ENCODE results near the gene UGT2A3. TPM values are rescaled to one million over a fixed set of nuclear protein-coding genes. Genes with fewer than 3 reads are reported as not detected.
"Not testable (repeated sequence)": the region's sequence is repeated elsewhere in the genome, so short reads cannot be mapped to it uniquely, and the experiment has no call there.

Gene UGT2A3
- total RNA-seq, 2 experiments from 2014 or later = not detected

DNA sequence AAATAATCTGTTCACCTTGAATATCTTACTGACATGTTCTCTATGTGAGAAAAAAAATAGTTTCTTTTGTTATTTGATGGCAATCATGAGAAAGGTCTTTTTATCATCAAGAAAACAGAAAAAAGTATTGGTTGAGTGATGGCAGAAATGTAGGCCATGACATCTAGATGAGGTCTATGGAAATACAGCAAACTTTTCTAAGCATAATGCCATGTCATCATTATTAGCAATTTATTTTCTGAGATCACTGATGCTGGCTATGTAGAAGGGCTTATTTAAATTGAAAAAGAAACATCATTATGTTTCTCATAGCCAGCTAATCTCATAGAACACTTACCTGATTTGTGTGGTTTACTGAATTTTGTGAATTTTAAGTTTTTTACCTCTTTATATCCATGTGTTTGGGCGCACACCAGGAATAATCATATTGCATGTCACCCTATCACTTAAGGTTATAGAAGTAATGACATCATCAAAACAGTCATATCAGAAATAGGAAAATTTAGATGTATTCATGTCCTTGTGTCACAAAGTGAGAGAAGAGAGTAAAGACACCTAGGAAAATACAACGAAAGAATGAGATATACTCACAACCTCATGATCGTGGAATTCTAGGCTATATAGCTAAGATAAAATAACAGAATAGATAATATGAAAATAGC, 22.4 kb downstream of the UGT2A3 start:
- Histone ChIP-seq H3K4me3 (ENCODE audit: low read depth, low read length, poor library complexity, severe bottlenecking) (no peak overlapping the region), H3K79me2 (ENCODE audit: insufficient read depth, low read depth, low read length) (no peaks in the 10 kb centered on the region), H4K20me1 (ENCODE audit: insufficient read depth, low read length) (no peaks in the 10 kb centered on the region), H3K9me3 (ENCODE audit: low read length) (no peaks in the 10 kb centered on the region), H3K4me2 (ENCODE audit: low read length) (no peak overlapping the region), H3K27ac (ENCODE audit: low read depth, low read length, poor library complexity, severe bottlenecking) (no peak overlapping the region), H3K4me1 (ENCODE audit: insufficient read depth, low read length, poor library complexity, severe bottlenecking) (no peaks in the 10 kb centered on the region), H2AFZ (ENCODE audit: low read length) (no peak overlapping the region), H3K9me2 (ENCODE audit: insufficient read depth, low read length) (no peaks in the 10 kb centered on the region), H3K36me3 (ENCODE audit: insufficient read depth, low read length) (no peaks in the 10 kb centered on the region)
- ChIA-PET POLR2A (no interaction called here), CTCF (ENCODE audit: unreplicated experiment) (no interaction called here)
- intact Hi-C loops (cut with micrococcal nuclease; ENCODE audit: unreplicated experiment) = no loop called here
- no TSS peak for BruUV-seq (replicated peaks)
- no peak for TF ChIP-seq EZH2phosphoT487 (IDR thresholded peaks at IDR 0.05; ENCODE audit: borderline replicate concordance, low read depth, low read length)
- TF ChIP-seq, protein P1, sequence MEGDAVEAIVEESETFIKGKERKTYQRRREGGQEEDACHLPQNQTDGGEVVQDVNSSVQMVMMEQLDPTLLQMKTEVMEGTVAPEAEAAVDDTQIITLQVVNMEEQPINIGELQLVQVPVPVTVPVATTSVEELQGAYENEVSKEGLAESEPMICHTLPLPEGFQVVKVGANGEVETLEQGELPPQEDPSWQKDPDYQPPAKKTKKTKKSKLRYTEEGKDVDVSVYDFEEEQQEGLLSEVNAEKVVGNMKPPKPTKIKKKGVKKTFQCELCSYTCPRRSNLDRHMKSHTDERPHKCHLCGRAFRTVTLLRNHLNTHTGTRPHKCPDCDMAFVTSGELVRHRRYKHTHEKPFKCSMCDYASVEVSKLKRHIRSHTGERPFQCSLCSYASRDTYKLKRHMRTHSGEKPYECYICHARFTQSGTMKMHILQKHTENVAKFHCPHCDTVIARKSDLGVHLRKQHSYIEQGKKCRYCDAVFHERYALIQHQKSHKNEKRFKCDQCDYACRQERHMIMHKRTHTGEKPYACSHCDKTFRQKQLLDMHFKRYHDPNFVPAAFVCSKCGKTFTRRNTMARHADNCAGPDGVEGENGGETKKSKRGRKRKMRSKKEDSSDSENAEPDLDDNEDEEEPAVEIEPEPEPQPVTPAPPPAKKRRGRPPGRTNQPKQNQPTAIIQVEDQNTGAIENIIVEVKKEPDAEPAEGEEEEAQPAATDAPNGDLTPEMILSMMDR (conservative IDR thresholded peaks at IDR 0.05; ENCODE audit: low read length) = no peak
- no peak for DNase-seq (ENCODE audit: low spot score)

DNA sequence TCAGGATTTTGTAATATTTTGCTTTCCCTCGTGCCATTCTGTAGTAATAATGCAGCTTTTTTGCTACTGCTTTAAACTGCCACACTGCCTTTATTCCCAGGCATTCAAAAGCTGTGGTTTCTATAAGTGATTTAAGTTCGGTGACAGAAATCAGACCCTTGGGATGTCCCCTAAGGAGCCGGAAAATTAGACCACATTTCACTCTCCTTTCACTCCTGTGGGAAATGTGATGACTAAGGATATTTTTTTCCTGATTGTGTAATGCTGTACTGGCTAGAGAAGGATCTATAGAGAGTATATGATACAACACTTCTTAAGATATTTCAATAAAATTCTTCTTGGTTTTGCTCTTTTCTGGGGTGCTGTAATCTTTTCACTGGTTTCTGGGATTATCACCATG, 24.4 kb downstream of the UGT2A3 start:
- Histone ChIP-seq H3K27ac (ENCODE audit: low read depth, low read length, poor library complexity, severe bottlenecking) (no peak overlapping the region), H3K79me2 (ENCODE audit: insufficient read depth, low read depth, low read length) (no peaks in the 10 kb centered on the region), H3K4me3 (ENCODE audit: low read depth, low read length, poor library complexity, severe bottlenecking) (no peak overlapping the region), H3K9me2 (ENCODE audit: insufficient read depth, low read length) (no peaks in the 10 kb centered on the region), H2AFZ (ENCODE audit: low read length) (no peak overlapping the region), H4K20me1 (ENCODE audit: insufficient read depth, low read length) (no peaks in the 10 kb centered on the region), H3K36me3 (ENCODE audit: insufficient read depth, low read length) (no peaks in the 10 kb centered on the region), H3K9me3 (ENCODE audit: low read length) (no peaks in the 10 kb centered on the region), H3K4me1 (ENCODE audit: insufficient read depth, low read length, poor library complexity, severe bottlenecking) (no peaks in the 10 kb centered on the region), H3K4me2 (ENCODE audit: low read length) (no peak overlapping the region)
- no TSS peak for BruUV-seq (replicated peaks)
- DNase-seq (ENCODE audit: low spot score) = no peak
- intact Hi-C loops (cut with micrococcal nuclease; ENCODE audit: unreplicated experiment) = no loop called here
- CTCF ChIA-PET (ENCODE audit: unreplicated experiment) = no interaction called here
- POLR2A ChIA-PET = no interaction called here
- TF ChIP-seq EZH2phosphoT487 (IDR thresholded peaks at IDR 0.05; ENCODE audit: borderline replicate concordance, low read depth, low read length) = no peak
- TF ChIP-seq, protein P1 (conservative IDR thresholded peaks at IDR 0.05; ENCODE audit: low read length) = no peak

DNA sequence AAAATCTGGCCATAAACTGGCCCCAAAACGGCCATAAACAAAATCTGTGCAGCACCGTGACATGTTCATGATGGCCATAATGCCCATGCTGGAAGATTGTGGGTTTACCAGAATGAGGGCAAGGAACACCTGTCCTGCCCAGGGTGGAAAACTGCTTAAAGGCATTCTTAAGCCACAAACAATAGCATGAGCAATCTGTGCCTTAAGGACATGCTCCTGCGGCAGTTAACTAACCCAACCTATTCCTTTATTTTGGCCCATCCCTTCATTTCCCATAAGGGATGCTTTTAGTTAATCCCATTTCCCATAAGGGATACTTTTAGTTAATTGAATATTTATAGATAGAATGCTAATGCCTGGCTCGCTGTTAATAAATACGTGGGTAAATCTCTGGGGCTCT, 29.4 kb downstream of the UGT2A3 start:
- H3K4me2 ChIP-seq (ENCODE audit: low read length); H2AFZ ChIP-seq (ENCODE audit: low read length); CTCF ChIA-PET (ENCODE audit: unreplicated experiment); H4K20me1 ChIP-seq (ENCODE audit: insufficient read depth, low read length); intact Hi-C loops (cut with micrococcal nuclease; ENCODE audit: unreplicated experiment); POLR2A ChIA-PET; H3K36me3 ChIP-seq (ENCODE audit: insufficient read depth, low read length); BruUV-seq (replicated peaks); H3K9me2 ChIP-seq (ENCODE audit: insufficient read depth, low read length); H3K27ac ChIP-seq (ENCODE audit: low read depth, low read length, poor library complexity, severe bottlenecking); H3K79me2 ChIP-seq (ENCODE audit: insufficient read depth, low read depth, low read length); H3K4me1 ChIP-seq (ENCODE audit: insufficient read depth, low read length, poor library complexity, severe bottlenecking); H3K4me3 ChIP-seq (ENCODE audit: low read depth, low read length, poor library complexity, severe bottlenecking); H3K9me3 ChIP-seq (ENCODE audit: low read length); DNase-seq (ENCODE audit: low spot score): not testable (repeated sequence)

Data from OCI-LY7 (cell line).